ELF-1 (cell line): Measurements from ENCODE around the gene OAS3.

Source experiments
- DNase-seq: peaks from one replicate; pipeline ENCODE4 v3.0.0-alpha.2; 2016; ENCODE audit warnings: low read depth, low spot score

Gene OAS3

GRCh38 chr12:113016796-113017195 lies 78.5 kb downstream of the OAS3 start:
- DNase-seq, result no peak

- no peak for DNase-seq
Observed at GRCh38 chr12:113019025-113019424, 80.8 kb downstream of the OAS3 start.

GRCh38 chr12:113021500-113021899 lies 83.2 kb downstream of the OAS3 start:
- DNase-seq, result no peak
